WERI-Rb-1 (cell line): ENCODE results near the gene CADM1.
A peak's percentile ranks its signal among the peaks of the same experiment; 100 is the strongest.

Source experiments
- DNase-seq: peaks from one replicate; pipeline ENCODE4 v3.0.0-alpha.2; 2020
- H3K27ac ChIP-seq: fragments of 250-450 bp; sonication (Bioruptor Pico); 2 replicates; pipeline ENCODE4 v1.5.1; 2020; ENCODE audit warnings: mild to moderate bottlenecking, moderate library complexity
- H3K27me3 ChIP-seq: fragments of 250-450 bp; sonication (Bioruptor Pico); 2 replicates; pipeline ENCODE4 v1.5.1; 2021; ENCODE audit warnings: mild to moderate bottlenecking, low read depth, moderate library complexity; ENCODE audit not compliant: insufficient read depth, severe bottlenecking
- H3K36me3 ChIP-seq: fragments of 250-450 bp; sonication (Bioruptor Pico); 2 replicates; pipeline ENCODE4 v1.5.1; 2020; ENCODE audit warnings: mild to moderate bottlenecking, moderate library complexity
- H3K4me3 ChIP-seq: 2 replicates; pipeline ENCODE4 v1.5.1; 2011; ENCODE audit warnings: low read depth, mild to moderate bottlenecking, control low read depth, low read length
- H3K9me3 ChIP-seq: fragments of 250-450 bp; sonication (Bioruptor Pico); 2 replicates; pipeline ENCODE4 v1.5.1; 2021; ENCODE audit warnings: mild to moderate bottlenecking, moderate library complexity; ENCODE audit not compliant: severe bottlenecking
- CTCF ChIP-seq: IDR thresholded peaks from 2 replicates; pipeline ENCODE4 v1.5.1; 2011; ENCODE audit warnings: low read depth, mild to moderate bottlenecking, control low read depth, inconsistent platforms, low read length

CADM1 gene

GRCh38 chr11:115170133-115170815, 333.9 kb downstream of the CADM1 start:
- Histone ChIP-seq H3K4me3 (peak overlapping the region; percentile 31), H3K27me3 (no peaks in the 10 kb centered on the region), H3K9me3 (no peaks in the 10 kb centered on the region), H3K27ac (peak overlapping the region; percentile 37), H3K36me3 (no peaks in the 10 kb centered on the region; the same call in 1 of the 2 replicates)
- peak; percentile 44 for TF ChIP-seq CTCF
- peak; percentile 67 for DNase-seq

GRCh38 chr11:115169251-115169650, 335.0 kb downstream of the CADM1 start:
- Histone ChIP-seq H3K36me3 (no peaks in the 10 kb centered on the region), H3K27me3 (no peaks in the 10 kb centered on the region), H3K9me3 (no peaks in the 10 kb centered on the region), H3K4me3 (no peak overlapping the region), H3K27ac (0 out of 2 replicates have a peak overlapping the region, but pooled peaks have one; percentile 37)
- no peak for TF ChIP-seq CTCF
- DNase-seq = no peak

GRCh38 chr11:115168686-115169085, 335.5 kb downstream of the CADM1 start:
- H3K9me3 ChIP-seq = no peaks in the 10 kb centered on the region
- TF ChIP-seq CTCF = no peak
- H3K27me3 ChIP-seq = no peaks in the 10 kb centered on the region
- no peak overlapping the region for H3K4me3 ChIP-seq
- DNase-seq = no peak
- no peaks in the 10 kb centered on the region for H3K36me3 ChIP-seq
- H3K27ac ChIP-seq = no peak overlapping the region

GRCh38 chr11:115168229-115168671, 336.0 kb downstream of the CADM1 start:
- no peak overlapping the region for H3K27ac ChIP-seq

GRCh38 chr11:115167456-115167855, 336.8 kb downstream of the CADM1 start:
- no peak for TF ChIP-seq CTCF

More at GRCh38 chr11:115168229-115168671, 336.0 kb downstream of the CADM1 start:
- H3K27me3 ChIP-seq = no peaks in the 10 kb centered on the region
- H3K4me3 ChIP-seq = no peak overlapping the region
- H3K9me3 ChIP-seq = no peaks in the 10 kb centered on the region
- no peaks in the 10 kb centered on the region for H3K36me3 ChIP-seq
- no peak for DNase-seq
- TF ChIP-seq CTCF = no peak

GRCh38 chr11:115166820-115167219, 337.4 kb downstream of the CADM1 start:
- no peak for TF ChIP-seq CTCF
- H3K4me3 ChIP-seq = no peak overlapping the region
- no peak for DNase-seq
- no peaks in the 10 kb centered on the region for H3K36me3 ChIP-seq
- H3K9me3 ChIP-seq = no peaks in the 10 kb centered on the region
- no peak overlapping the region for H3K27ac ChIP-seq
- no peaks in the 10 kb centered on the region for H3K27me3 ChIP-seq

More at GRCh38 chr11:115167456-115167855, 336.8 kb downstream of the CADM1 start:
- no peak for DNase-seq
- Histone ChIP-seq H3K27me3 (no peaks in the 10 kb centered on the region), H3K4me3 (no peak overlapping the region), H3K27ac (no peak overlapping the region), H3K36me3 (no peaks in the 10 kb centered on the region), H3K9me3 (no peaks in the 10 kb centered on the region)
